Calu3 (cell line): ENCODE measurements around the gene IGFBP4. TPM values are rescaled to one million over a fixed set of nuclear protein-coding genes. Genes with fewer than 3 reads are reported as not detected.

Source experiments
- BruUV-seq: library from RNA; stranded (reverse); fragments of 400-500 nt; replicated peaks from 2 replicates; lab custom pipeline; 2021; lab: Mats Ljungman, UMichigan
- CTCF ChIA-PET: fragments of 300-600 bp; sonication (Branson Sonifier 250); formaldehyde crosslinking; loops from one replicate; lab custom pipeline; 2022; ENCODE audit warnings: antibody characterized with exemption; lab: Charles Lee
- DNase-seq: peaks from one replicate; pipeline ENCODE4 v3.0.0; 2022
- H3K27ac Mint-ChIP-seq: one replicate; pipeline ENCODE4 v1.8.0; 2022; ENCODE audit warnings: mixed read lengths; ENCODE audit not compliant: unreplicated experiment
- H3K27me3 Mint-ChIP-seq: one replicate; pipeline ENCODE4 v1.8.0; 2022; ENCODE audit warnings: mixed read lengths; ENCODE audit not compliant: unreplicated experiment
- H3K36me3 Mint-ChIP-seq: one replicate; pipeline ENCODE4 v1.8.0; 2022; ENCODE audit warnings: mild to moderate bottlenecking, moderate library complexity, mixed read lengths; ENCODE audit not compliant: insufficient read depth, unreplicated experiment
- H3K4me1 Mint-ChIP-seq: one replicate; pipeline ENCODE4 v1.8.0; 2022; ENCODE audit warnings: mild to moderate bottlenecking, low read depth, mixed read lengths; ENCODE audit not compliant: unreplicated experiment
- H3K4me3 Mint-ChIP-seq: one replicate; pipeline ENCODE4 v1.8.0; 2022; ENCODE audit warnings: mild to moderate bottlenecking, low read depth, moderate library complexity, mixed read lengths; ENCODE audit not compliant: unreplicated experiment
- H3K9me3 Mint-ChIP-seq: one replicate; pipeline ENCODE4 v1.8.0; 2022; ENCODE audit warnings: low read depth, mixed read lengths; ENCODE audit not compliant: unreplicated experiment
- intact Hi-C: fragments of 100-400 bp; cut with micrococcal nuclease; formaldehyde crosslinking; loops from one replicate; pipeline ENCODE4 v1.10.0; 2022; ENCODE audit not compliant: unreplicated experiment
- total RNA-seq: library from RNA; stranded (reverse); gene quantifications from 2 replicates; pipeline ENCODE4 v1.2.3, GENCODE V29; 2022
- TF ChIP-seq, protein P1 (sequence below): fragments of 200-600 bp; IDR thresholded peaks from one replicate; pipeline ENCODE4 v1.8.0; 2022; ENCODE audit warnings: antibody characterized with exemption; ENCODE audit not compliant: unreplicated experiment

Gene IGFBP4
- total RNA-seq, 1 experiment from 2014 or later: 33.9 TPM

DNA sequence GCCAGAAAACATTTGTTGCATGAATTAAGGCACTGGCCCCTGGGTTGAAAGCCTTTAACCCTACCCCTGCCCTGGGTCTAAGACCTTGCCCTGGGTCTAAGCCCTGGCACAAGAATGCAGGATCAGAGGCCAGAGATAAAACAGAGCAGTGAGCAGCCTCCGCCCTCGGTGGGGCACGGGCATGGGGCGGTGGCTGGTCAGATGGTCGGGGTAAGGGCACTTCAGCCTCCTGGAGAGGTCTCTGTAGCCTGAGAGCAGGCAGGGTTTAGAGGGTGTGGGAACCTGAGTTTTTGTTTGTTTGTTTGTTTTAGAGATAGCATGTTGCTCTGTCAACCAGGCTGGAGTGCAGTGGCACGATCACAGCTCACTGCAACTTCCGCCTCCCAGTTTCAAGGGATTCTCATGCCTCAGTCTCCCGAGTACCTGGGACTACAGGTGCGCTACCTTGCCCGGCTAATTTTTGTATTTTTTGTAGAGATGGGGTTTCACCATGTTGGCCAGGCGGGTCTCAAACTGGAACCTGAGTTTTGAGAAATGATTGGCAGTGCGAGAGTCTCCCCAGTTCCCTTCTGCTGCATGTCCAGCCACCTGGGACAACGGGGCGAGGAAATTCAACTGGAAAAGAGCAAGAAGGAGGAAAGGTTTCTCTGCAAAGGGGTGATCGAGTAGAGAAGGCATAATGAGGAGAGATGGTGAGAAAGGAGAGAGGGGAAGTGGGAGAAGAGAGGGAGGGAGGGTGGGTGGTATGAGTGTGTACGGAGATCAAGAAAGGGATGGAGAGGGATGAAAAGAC lies 30.5 kb downstream of the IGFBP4 start:
- no peak for DNase-seq
- intact Hi-C loops: loop anchor here (5.0 kb wide), 1 partner anchor 329 kb away; no protein-coding TSS in a partner anchor

DNA sequence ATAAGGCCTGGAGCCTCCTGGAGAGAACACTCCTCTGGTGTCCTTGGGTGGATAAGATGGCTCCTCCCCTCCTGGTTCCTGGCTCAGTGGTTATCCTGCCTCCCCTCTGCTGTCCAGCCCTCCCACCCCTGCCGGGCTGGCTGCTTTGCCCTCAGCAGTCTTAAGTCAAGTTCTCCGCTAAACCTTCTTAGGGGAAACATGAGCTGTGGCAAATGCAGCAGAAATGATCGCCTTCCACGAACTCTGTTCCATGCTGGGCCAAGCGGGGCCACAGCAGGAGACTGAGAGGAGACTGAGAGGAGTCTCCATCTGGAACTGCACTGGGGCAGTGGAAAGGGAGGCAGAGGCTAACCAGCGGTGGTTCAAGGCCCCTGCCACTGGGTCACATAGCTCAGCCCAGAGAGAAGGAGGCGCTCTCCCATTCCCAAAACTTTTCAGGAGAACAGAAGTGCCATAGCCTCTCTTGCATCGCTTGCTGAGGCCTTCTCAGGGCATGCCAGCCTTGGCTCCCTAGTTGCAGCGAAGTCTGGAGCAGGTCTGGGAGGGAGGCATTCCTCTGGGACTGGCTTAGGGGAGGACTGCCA lies 31.3 kb downstream of the IGFBP4 start:
- intact Hi-C loops: loop anchor here (5.0 kb wide), 2 partner anchors 117 to 328 kb away; no protein-coding TSS in a partner anchor
- DNase-seq: no peak
- Mint-ChIP-seq H3K27me3 (peaks cover 65% of the 10 kb centered on the region), H3K27ac (no peak overlapping the region), H3K4me3 (no peak overlapping the region), H3K4me1 (no peaks in the 10 kb centered on the region), H3K9me3 (peaks cover 2% of the 10 kb centered on the region), H3K36me3 (peaks cover 6% of the 10 kb centered on the region)
- CTCF ChIA-PET: interaction anchor here (0.9 to 53.1 kb wide), 11 partner anchors 12 to 820 kb away, joined by 3 to 4142 read pairs (median 54); partner anchors contain the start of genes CCR7, GSDMB, IGFBP4 and PSMD3
- TF ChIP-seq, protein P1, sequence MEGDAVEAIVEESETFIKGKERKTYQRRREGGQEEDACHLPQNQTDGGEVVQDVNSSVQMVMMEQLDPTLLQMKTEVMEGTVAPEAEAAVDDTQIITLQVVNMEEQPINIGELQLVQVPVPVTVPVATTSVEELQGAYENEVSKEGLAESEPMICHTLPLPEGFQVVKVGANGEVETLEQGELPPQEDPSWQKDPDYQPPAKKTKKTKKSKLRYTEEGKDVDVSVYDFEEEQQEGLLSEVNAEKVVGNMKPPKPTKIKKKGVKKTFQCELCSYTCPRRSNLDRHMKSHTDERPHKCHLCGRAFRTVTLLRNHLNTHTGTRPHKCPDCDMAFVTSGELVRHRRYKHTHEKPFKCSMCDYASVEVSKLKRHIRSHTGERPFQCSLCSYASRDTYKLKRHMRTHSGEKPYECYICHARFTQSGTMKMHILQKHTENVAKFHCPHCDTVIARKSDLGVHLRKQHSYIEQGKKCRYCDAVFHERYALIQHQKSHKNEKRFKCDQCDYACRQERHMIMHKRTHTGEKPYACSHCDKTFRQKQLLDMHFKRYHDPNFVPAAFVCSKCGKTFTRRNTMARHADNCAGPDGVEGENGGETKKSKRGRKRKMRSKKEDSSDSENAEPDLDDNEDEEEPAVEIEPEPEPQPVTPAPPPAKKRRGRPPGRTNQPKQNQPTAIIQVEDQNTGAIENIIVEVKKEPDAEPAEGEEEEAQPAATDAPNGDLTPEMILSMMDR: no peak
- no TSS peak for BruUV-seq

More for the DNA sequence above, 30.5 kb downstream of the IGFBP4 start:
- no peak overlapping the region for H3K4me3 Mint-ChIP-seq
- CTCF ChIA-PET: interaction anchor here (1.2 to 53.1 kb wide), 9 partner anchors 12 to 555 kb away, joined by 3 to 4142 read pairs (median 155); partner anchors contain the start of genes CCR7, GSDMB, IGFBP4 and TNS4
- TF ChIP-seq, protein P1: no peak
- BruUV-seq: no TSS peak
- no peak overlapping the region for H3K27ac Mint-ChIP-seq
- H3K4me1 Mint-ChIP-seq: no peaks in the 10 kb centered on the region
- peaks cover 1% of the 10 kb centered on the region for H3K9me3 Mint-ChIP-seq
- H3K36me3 Mint-ChIP-seq: peaks cover 6% of the 10 kb centered on the region
- peaks cover 73% of the 10 kb centered on the region for H3K27me3 Mint-ChIP-seq

DNA sequence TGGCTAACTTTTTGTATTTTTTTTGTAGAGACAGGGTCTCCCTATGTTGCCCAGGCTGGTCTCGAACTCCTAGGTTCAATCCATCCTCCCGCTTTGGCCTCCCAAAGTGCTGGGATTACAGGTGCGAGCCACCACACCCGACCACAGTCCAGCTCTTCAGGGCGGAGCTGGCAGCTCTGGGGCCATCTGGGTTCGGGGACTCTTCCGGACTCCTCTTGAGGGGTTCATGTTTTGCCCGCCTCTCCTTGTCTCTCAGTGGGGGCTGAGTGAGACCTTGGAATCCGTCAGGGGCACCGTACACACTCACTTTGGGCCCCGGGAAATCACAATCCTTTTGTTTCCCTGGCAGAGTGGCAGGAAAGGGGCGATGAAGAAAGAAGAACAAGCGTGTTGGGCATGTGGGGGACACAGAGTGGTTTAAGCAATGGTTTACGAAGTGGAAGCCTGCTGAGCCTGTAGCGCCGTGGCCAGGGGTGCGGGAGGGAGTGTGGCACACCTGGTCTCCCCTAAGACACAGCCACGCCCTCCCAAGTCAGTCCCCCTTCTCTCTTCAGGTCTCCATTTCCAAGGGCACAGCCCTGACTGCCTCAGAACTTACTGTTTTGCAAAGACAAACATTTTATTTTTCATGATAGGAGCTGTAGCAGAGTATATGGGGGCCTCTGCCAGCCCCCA lies 32.1 kb downstream of the IGFBP4 start:
- TF ChIP-seq, protein P1: no peak
- H3K4me3 Mint-ChIP-seq: no peak overlapping the region
- H3K27ac Mint-ChIP-seq: no peak overlapping the region
- DNase-seq: no peak
- intact Hi-C loops: loop anchor here (5.0 kb wide), 1 partner anchor 118 kb away; no protein-coding TSS in a partner anchor
- H3K9me3 Mint-ChIP-seq: peaks cover 2% of the 10 kb centered on the region
- peaks cover 7% of the 10 kb centered on the region for H3K36me3 Mint-ChIP-seq
- BruUV-seq: no TSS peak
- peaks cover 57% of the 10 kb centered on the region for H3K27me3 Mint-ChIP-seq
- peaks cover 4% of the 10 kb centered on the region for H3K4me1 Mint-ChIP-seq
- CTCF ChIA-PET: interaction anchor here (0.6 to 53.1 kb wide), 137 partner anchors 11 to 1306 kb away, joined by 3 to 4142 read pairs (median 5); partner anchors contain the start of genes CASC3, CCR7, ERBB2 and GRB7

DNA sequence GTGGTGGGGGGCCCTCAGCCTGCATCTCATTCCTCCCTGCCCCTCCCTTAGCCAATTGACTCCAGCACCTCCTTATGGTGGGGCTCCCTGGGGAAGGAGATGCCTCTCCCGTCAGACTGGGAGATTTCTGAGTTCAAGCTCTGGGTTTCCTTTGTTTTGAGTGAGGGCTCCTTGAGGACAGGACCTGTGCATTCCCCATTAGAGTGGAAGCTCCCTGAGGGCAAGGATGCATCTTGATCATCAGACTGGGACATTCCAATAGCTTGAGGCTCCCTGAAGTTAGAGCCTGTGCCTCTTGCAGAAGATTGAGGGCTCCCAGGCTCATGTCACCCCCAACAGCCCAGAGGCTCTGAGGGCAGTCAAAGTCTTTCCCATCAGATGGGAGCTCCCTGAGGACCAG lies 34.5 kb downstream of the IGFBP4 start:
- no peak for DNase-seq
- intact Hi-C loops: loop anchor here (2.0 to 5.0 kb wide), 2 partner anchors 29 to 120 kb away; no protein-coding TSS in a partner anchor
- Mint-ChIP-seq H3K27ac (no peak overlapping the region), H3K36me3 (peaks cover 9% of the 10 kb centered on the region), H3K4me3 (no peak overlapping the region), H3K27me3 (peaks cover 36% of the 10 kb centered on the region), H3K4me1 (peaks cover 20% of the 10 kb centered on the region), H3K9me3 (peaks cover 2% of the 10 kb centered on the region)
- TF ChIP-seq, protein P1: no peak
- CTCF ChIA-PET: interaction anchor here (0.5 to 53.1 kb wide), 11 partner anchors 8 to 995 kb away, joined by 3 to 4142 read pairs (median 8); partner anchors contain the start of genes CCR7, IGFBP4 and TNS4
- no TSS peak for BruUV-seq
